Trophoblast cell (in vitro differentiated cells and primary cell): ENCODE measurements around the gene KANTR.

ENCODE experiments used
- DNase-seq, 2 donors: peaks; one replicate each; pipeline ENCODE4 v3.0.0-alpha.2; 2016
- H2AFZ ChIP-seq: 2 replicates; pipeline ENCODE4 v1.6.1; 2013; ENCODE audit warnings: low read length, moderate library complexity, mild to moderate bottlenecking; ENCODE audit not compliant: insufficient read depth, poor library complexity
- H2AK5ac ChIP-seq: 2 replicates; pipeline ENCODE4 v1.6.1; 2013; ENCODE audit warnings: mild to moderate bottlenecking, low read length
- H2BK120ac ChIP-seq: 2 replicates; pipeline ENCODE4 v1.6.1; 2013; ENCODE audit warnings: low read length, mild to moderate bottlenecking, moderate library complexity; ENCODE audit not compliant: insufficient read depth, poor library complexity
- H2BK12ac ChIP-seq: 2 replicates; pipeline ENCODE4 v1.6.1; 2013; ENCODE audit warnings: mild to moderate bottlenecking, low read length, moderate library complexity
- H2BK5ac ChIP-seq: 2 replicates; pipeline ENCODE4 v1.6.1; 2013; ENCODE audit warnings: low read length, low read depth, moderate library complexity, mild to moderate bottlenecking; ENCODE audit not compliant: poor library complexity
- H3K14ac ChIP-seq: 2 replicates; pipeline ENCODE4 v1.6.1; 2013; ENCODE audit warnings: mild to moderate bottlenecking, low read length
- H3K18ac ChIP-seq: 2 replicates; pipeline ENCODE4 v1.6.1; 2013; ENCODE audit warnings: mild to moderate bottlenecking, low read length
- H3K23ac ChIP-seq: 2 replicates; pipeline ENCODE4 v1.6.1; 2013; ENCODE audit warnings: low read length
- H3K27ac ChIP-seq: 2 replicates; pipeline ENCODE4 v1.5.1; 2013; ENCODE audit warnings: low read depth, mild to moderate bottlenecking, inconsistent platforms, low read length, moderate library complexity
- H3K27me3 ChIP-seq: 2 replicates; pipeline ENCODE4 v1.6.1; 2013; ENCODE audit warnings: inconsistent platforms, mild to moderate bottlenecking, low read length, moderate library complexity; ENCODE audit not compliant: insufficient read depth
- H3K36me3 ChIP-seq, 2 experiments: 1 replicate in 1 of 2; 2 replicates in 1 of 2; pipeline ENCODE4 v1.6.1; 2013; ENCODE audit warnings: low read length in 2 of 2, mild to moderate bottlenecking in 2 of 2, moderate library complexity in 1 of 2; ENCODE audit not compliant: insufficient read depth in 2 of 2, control insufficient read depth in 1 of 2
- H3K4ac ChIP-seq: 2 replicates; pipeline ENCODE4 v1.6.1; 2013; ENCODE audit warnings: low read depth, mild to moderate bottlenecking, low read length, moderate library complexity
- H3K4me1 ChIP-seq, 2 experiments: 1 replicate in 1 of 2; 2 replicates in 1 of 2; pipeline ENCODE4 v1.6.1; 2013; ENCODE audit warnings: low read length in 2 of 2, mild to moderate bottlenecking in 2 of 2, moderate library complexity in 1 of 2; ENCODE audit not compliant: insufficient read depth in 2 of 2, control insufficient read depth in 1 of 2
- H3K4me2 ChIP-seq: 2 replicates; pipeline ENCODE4 v1.6.1; 2013; ENCODE audit warnings: inconsistent platforms, mild to moderate bottlenecking, low read length, moderate library complexity
- H3K4me3 ChIP-seq: 2 replicates; pipeline ENCODE4 v1.5.1; 2013; ENCODE audit warnings: mild to moderate bottlenecking, low read depth, low read length, inconsistent platforms
- H3K79me1 ChIP-seq: one replicate; pipeline ENCODE4 v1.6.1; 2013; ENCODE audit warnings: low read length
- H3K79me2 ChIP-seq: 2 replicates; pipeline ENCODE4 v1.6.1; 2013; ENCODE audit warnings: low read length, mild to moderate bottlenecking; ENCODE audit not compliant: control insufficient read depth, insufficient read depth, poor library complexity
- H3K9ac ChIP-seq: 2 replicates; pipeline ENCODE4 v1.6.1; 2013; ENCODE audit warnings: mild to moderate bottlenecking, low read length
- H3K9me3 ChIP-seq: 2 replicates; pipeline ENCODE4 v1.6.1; 2013; ENCODE audit warnings: low read depth, mild to moderate bottlenecking, control low read depth, inconsistent platforms, low read length; ENCODE audit not compliant: insufficient read depth
- H4K12ac ChIP-seq: 2 replicates; pipeline ENCODE4 v1.6.1; 2013; ENCODE audit warnings: low read depth, mild to moderate bottlenecking, low read length, moderate library complexity
- H4K8ac ChIP-seq: 2 replicates; pipeline ENCODE4 v1.6.1; 2013; ENCODE audit warnings: low read depth, mild to moderate bottlenecking, low read length, moderate library complexity
- H4K91ac ChIP-seq: one replicate; pipeline ENCODE4 v1.6.1; 2013; ENCODE audit warnings: low read depth, mild to moderate bottlenecking, low read length, moderate library complexity
- WGBS: extraction: QIAGEN DNeasy Blood & Tissue Kit; methylation state at CpG from one replicate; pipeline ENCODE4 v1.1.7; 2013; ENCODE audit warnings: missing lambda C conversion rate; ENCODE audit not compliant: insufficient read length, insufficient coverage; ENCODE audit errors: extremely low coverage; 5-methylcytosine and 5-hydroxymethylcytosine counted together

Gene KANTR

GRCh38 chrX:53122013-53122412 lies 28.1 kb downstream of the KANTR start:
- Histone ChIP-seq H3K9ac (no peak overlapping the region), H3K4me3 (no peak overlapping the region), H3K79me1 (no peaks in the 10 kb centered on the region), H3K4ac (no peak overlapping the region), H2BK120ac (no peak overlapping the region), H2BK5ac (no peak overlapping the region), H2AFZ (no peak overlapping the region), H4K12ac (no peak overlapping the region), H4K91ac (no peak overlapping the region), H3K14ac (no peak overlapping the region), H3K9me3 (no peaks in the 10 kb centered on the region), H3K23ac (no peak overlapping the region), H2AK5ac (no peak overlapping the region), H3K18ac (no peak overlapping the region), H3K27ac (no peak overlapping the region), H4K8ac (no peak overlapping the region), H3K4me2 (no peak overlapping the region), H3K36me3 (no peaks in the 10 kb centered on the region), H3K27me3 (no peaks in the 10 kb centered on the region), H3K4me1 (no peaks in the 10 kb centered on the region), H3K79me2 (no peaks in the 10 kb centered on the region), H2BK12ac (no peak overlapping the region)
- no CpG with 5 or more reads among the region's 1 CpG for WGBS
- DNase-seq = no peak

- no peak overlapping the region for H2AFZ ChIP-seq
- H3K36me3 ChIP-seq = no peaks in the 10 kb centered on the region
- no peaks in the 10 kb centered on the region for H3K79me1 ChIP-seq
- no peak overlapping the region for H3K23ac ChIP-seq
- no peak overlapping the region for H3K18ac ChIP-seq
- H3K4me1 ChIP-seq = no peaks in the 10 kb centered on the region
- no peak overlapping the region for H4K91ac ChIP-seq
- no peak overlapping the region for H2AK5ac ChIP-seq
- no peaks in the 10 kb centered on the region for H3K27me3 ChIP-seq
- no peak overlapping the region for H4K8ac ChIP-seq
- no peak overlapping the region for H2BK120ac ChIP-seq
- no peaks in the 10 kb centered on the region for H3K79me2 ChIP-seq
- no peak overlapping the region for H2BK12ac ChIP-seq
- no peak overlapping the region for H3K4me3 ChIP-seq
- H3K9me3 ChIP-seq = no peaks in the 10 kb centered on the region
- H3K14ac ChIP-seq = no peak overlapping the region
- H3K9ac ChIP-seq = no peak overlapping the region
- no peak overlapping the region for H4K12ac ChIP-seq
- no peak for DNase-seq
- H3K4ac ChIP-seq = no peak overlapping the region
- H3K27ac ChIP-seq = no peak overlapping the region
- no peak overlapping the region for H3K4me2 ChIP-seq
- no peak overlapping the region for H2BK5ac ChIP-seq
Observed at GRCh38 chrX:53125506-53125905, 31.6 kb downstream of the KANTR start.

- H3K79me2 ChIP-seq = no peaks in the 10 kb centered on the region
- WGBS = no CpG with 5 or more reads among the region's 2 CpGs
- H3K79me1 ChIP-seq = no peaks in the 10 kb centered on the region
- DNase-seq = no peak
- H3K14ac ChIP-seq = no peak overlapping the region
- no peak overlapping the region for H3K27ac ChIP-seq
- H2BK12ac ChIP-seq = no peak overlapping the region
- H3K27me3 ChIP-seq = no peaks in the 10 kb centered on the region
- no peak overlapping the region for H2BK120ac ChIP-seq
- no peak overlapping the region for H3K4me3 ChIP-seq
- no peak overlapping the region for H2AFZ ChIP-seq
- no peak overlapping the region for H2BK5ac ChIP-seq
- no peak overlapping the region for H3K18ac ChIP-seq
- no peak overlapping the region for H3K23ac ChIP-seq
- no peak overlapping the region for H4K91ac ChIP-seq
- H3K4me2 ChIP-seq = no peak overlapping the region
- no peak overlapping the region for H4K12ac ChIP-seq
- H4K8ac ChIP-seq = no peak overlapping the region
- H3K36me3 ChIP-seq = no peaks in the 10 kb centered on the region
- H3K4me1 ChIP-seq = no peaks in the 10 kb centered on the region
- no peak overlapping the region for H3K4ac ChIP-seq
- no peaks in the 10 kb centered on the region for H3K9me3 ChIP-seq
- H3K9ac ChIP-seq = no peak overlapping the region
- no peak overlapping the region for H2AK5ac ChIP-seq
Observed at GRCh38 chrX:53126377-53126776, 32.4 kb downstream of the KANTR start.

GRCh38 chrX:53128097-53128749 lies 34.3 kb downstream of the KANTR start:
- Histone ChIP-seq H3K23ac (no peak overlapping the region), H3K14ac (no peak overlapping the region), H3K4ac (no peak overlapping the region), H4K91ac (no peak overlapping the region), H3K4me2 (no peak overlapping the region), H3K9ac (no peak overlapping the region), H3K36me3 (no peaks in the 10 kb centered on the region), H3K18ac (no peak overlapping the region), H2BK5ac (no peak overlapping the region), H2AFZ (no peak overlapping the region), H3K27ac (no peak overlapping the region), H3K4me1 (no peaks in the 10 kb centered on the region), H4K12ac (no peak overlapping the region), H3K4me3 (no peak overlapping the region), H2BK120ac (no peak overlapping the region), H4K8ac (no peak overlapping the region), H3K27me3 (no peaks in the 10 kb centered on the region), H2AK5ac (no peak overlapping the region), H3K9me3 (no peaks in the 10 kb centered on the region), H3K79me1 (no peaks in the 10 kb centered on the region), H3K79me2 (no peaks in the 10 kb centered on the region), H2BK12ac (no peak overlapping the region)
- no CpG with 5 or more reads among the region's 3 CpGs for WGBS
- no peak for DNase-seq
